HepG2 (cell line): ENCODE measurements around the gene STIM2. TPM values are rescaled to one million over a fixed set of nuclear protein-coding genes. Genes with fewer than 3 reads are reported as not detected.

Experiments
- CAMTA2 ChIP-seq: sonication (generic); formaldehyde crosslinking; IDR thresholded peaks from 2 replicates; pipeline ENCODE4 v1.4.0; 2020; ENCODE audit warnings: mild to moderate bottlenecking, missing genetic modification reagents, borderline replicate concordance
- CBX2 ChIP-seq, 2 experiments: fragments of 200-600 bp in 1 of 2; sonication (generic); formaldehyde crosslinking in 1 of 2; IDR thresholded peaks; 2 replicates each; pipeline versions ENCODE4 v1.7.0 to v1.8.1; 2018 to 2022; ENCODE audit warnings: low read depth in 2 of 2, low read length in 1 of 2, mild to moderate bottlenecking in 1 of 2, missing genetic modification reagents in 1 of 2
- CBX5 ChIP-seq: sonication (generic); formaldehyde crosslinking; IDR thresholded peaks from 2 replicates; pipeline ENCODE4 v1.4.0; 2020; ENCODE audit warnings: missing genetic modification reagents, borderline replicate concordance
- MEIS1 ChIP-seq: sonication (generic); formaldehyde crosslinking; IDR thresholded peaks from 2 replicates; pipeline ENCODE4 v1.9.0; 2021; ENCODE audit warnings: mild to moderate bottlenecking, missing genetic modification reagents, moderate library complexity, borderline replicate concordance
- MYNN ChIP-seq: sonication (generic); formaldehyde crosslinking; IDR thresholded peaks from 2 replicates; pipeline ENCODE4 v1.4.0; 2020; ENCODE audit warnings: mild to moderate bottlenecking, low read depth, missing genetic modification reagents
- PAF1 ChIP-seq: IDR thresholded peaks from 2 replicates; pipeline ENCODE4 v1.6.1; 2016; ENCODE audit warnings: missing genetic modification reagents, missing compliant biosample characterization
- SP140L ChIP-seq: sonication (generic); formaldehyde crosslinking; IDR thresholded peaks from 2 replicates; pipeline ENCODE4 v1.4.0; 2020; ENCODE audit warnings: missing genetic modification reagents, borderline replicate concordance
- ZFP41 ChIP-seq: sonication (generic); formaldehyde crosslinking; IDR thresholded peaks from 2 replicates; pipeline ENCODE4 v1.4.0; 2020; ENCODE audit warnings: mild to moderate bottlenecking, missing genetic modification reagents, borderline replicate concordance
- ZKSCAN5 ChIP-seq: sonication (generic); formaldehyde crosslinking; IDR thresholded peaks from 2 replicates; pipeline ENCODE4 v1.5.1; 2020; ENCODE audit warnings: mild to moderate bottlenecking, missing genetic modification reagents
- ZNF10 ChIP-seq: sonication (generic); formaldehyde crosslinking; IDR thresholded peaks from 2 replicates; pipeline ENCODE4 v1.4.0; 2020; ENCODE audit warnings: mild to moderate bottlenecking, low read depth, missing genetic modification reagents, borderline replicate concordance
- ZNF333 ChIP-seq: sonication (generic); formaldehyde crosslinking; IDR thresholded peaks from 2 replicates; pipeline ENCODE4 v1.4.0; 2020; ENCODE audit warnings: mild to moderate bottlenecking, missing genetic modification reagents, borderline replicate concordance
- ZNF44 ChIP-seq: sonication (generic); formaldehyde crosslinking; IDR thresholded peaks from 2 replicates; pipeline ENCODE4 v1.5.1; 2020; ENCODE audit warnings: mild to moderate bottlenecking, missing genetic modification reagents
- ZSCAN12 ChIP-seq: sonication (generic); formaldehyde crosslinking; IDR thresholded peaks from 2 replicates; pipeline ENCODE4 v1.9.0; 2021; ENCODE audit warnings: mild to moderate bottlenecking, missing genetic modification reagents
- polyA plus RNA-seq, 8 experiments: library from polyadenylated mRNA; depleted of rRNA in 3 of 8; stranded (reverse) in 7 of 8; unstranded in 1 of 8; fragments of >200 nt; fragmentation: Illumina TruSeq in 4 of 8; extraction: Trizol in 4 of 8; gene quantifications; 2 replicates each; pipeline versions ENCODE4 v1.2.1 to v1.2.3, GENCODE V29; 2011 to 2016; ENCODE audit warnings: low read depth in 4 of 8, missing spikeins in 1 of 8, mixed read lengths in 1 of 8; ENCODE audit not compliant: insufficient read depth in 1 of 8
- total RNA-seq, 5 experiments: library from RNA; depleted of rRNA; stranded (reverse); fragments of >200 nt; fragmentation: Illumina TruSeq; extraction: Trizol; gene quantifications; 2 replicates each; pipeline ENCODE4 v1.2.3, GENCODE V29; 2016; ENCODE audit warnings: low read depth in 1 of 5
- TF ChIP-seq, protein P1 (sequence below): sonication (generic); formaldehyde crosslinking; IDR thresholded peaks from 2 replicates; pipeline ENCODE4 v1.4.0; 2020; ENCODE audit warnings: mild to moderate bottlenecking, missing genetic modification reagents
- TF ChIP-seq, protein P2 (sequence below): sonication (generic); formaldehyde crosslinking; conservative IDR thresholded peaks from 2 replicates; pipeline ENCODE4 v1.4.0; 2020; ENCODE audit warnings: missing genetic modification reagents
- TF ChIP-seq, protein P3 (sequence below): sonication (generic); formaldehyde crosslinking; IDR thresholded peaks from 2 replicates; pipeline ENCODE4 v1.4.0; 2020; ENCODE audit warnings: mild to moderate bottlenecking, missing genetic modification reagents, borderline replicate concordance
- TF ChIP-seq, protein P4 (sequence below): sonication (generic); formaldehyde crosslinking; IDR thresholded peaks from 2 replicates; pipeline ENCODE4 v1.9.0; 2022; ENCODE audit warnings: low read depth, missing genetic modification reagents

The STIM2 gene
- total and polyA plus RNA-seq, 2 of the 13 experiments (the other 11 are each of a cell fraction or from before 2014, with no cell fraction given): 19.3 to 19.4 TPM

DNA sequence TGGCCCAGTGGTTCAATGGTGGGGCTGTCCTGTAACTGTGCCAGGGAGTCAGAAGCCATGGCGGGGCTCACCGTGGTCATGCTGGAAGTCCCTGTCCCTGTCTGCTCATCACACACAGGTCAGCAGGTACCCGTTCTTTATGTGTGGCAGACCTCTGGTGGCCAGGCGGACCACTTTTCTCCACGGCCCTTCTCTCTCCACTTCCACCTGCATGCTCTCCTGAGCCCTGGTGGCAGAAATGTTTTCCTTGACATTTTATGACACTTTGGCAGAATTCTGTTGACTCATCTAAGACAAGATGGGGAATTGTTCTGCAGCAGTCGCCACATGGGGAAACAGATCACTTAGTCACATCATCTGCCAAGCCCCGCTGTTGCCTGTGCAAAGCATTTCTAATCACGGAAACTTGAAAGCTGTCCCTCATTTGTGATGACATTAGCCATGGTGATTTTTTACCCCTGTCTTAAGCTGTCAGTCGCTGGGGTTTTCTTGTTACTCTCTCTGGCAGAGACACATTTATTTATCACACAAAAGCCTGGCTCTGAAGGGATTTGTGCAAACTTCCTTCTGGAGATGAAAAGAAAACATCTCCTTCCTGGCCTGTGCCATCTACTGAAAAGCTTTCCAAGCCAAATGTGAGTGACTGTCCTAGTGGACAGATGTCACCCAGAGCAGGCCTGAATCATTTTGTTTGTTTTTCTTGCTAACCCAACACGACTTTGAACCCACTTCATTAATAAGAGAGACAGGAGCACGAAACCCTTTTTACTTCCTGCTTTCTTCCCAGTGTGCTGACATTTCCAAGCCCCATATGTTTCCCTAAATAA is 38.8 kb upstream of the STIM2 start (continued):
- peak; percentile 47; the same call in 1 of the 2 replicates for TF ChIP-seq ZNF44 (CRISPR knock-in tag)
- no peak for TF ChIP-seq ZNF10 (CRISPR knock-in tag)
- no peak for TF ChIP-seq CBX2 (IDR thresholded peaks at IDR 0.05; ENCODE audit: low read depth, low read length)
- TF ChIP-seq CBX2 (CRISPR knock-in tag; IDR thresholded peaks at IDR 0.05; ENCODE audit: low read depth): no peak
- TF ChIP-seq, protein P1, sequence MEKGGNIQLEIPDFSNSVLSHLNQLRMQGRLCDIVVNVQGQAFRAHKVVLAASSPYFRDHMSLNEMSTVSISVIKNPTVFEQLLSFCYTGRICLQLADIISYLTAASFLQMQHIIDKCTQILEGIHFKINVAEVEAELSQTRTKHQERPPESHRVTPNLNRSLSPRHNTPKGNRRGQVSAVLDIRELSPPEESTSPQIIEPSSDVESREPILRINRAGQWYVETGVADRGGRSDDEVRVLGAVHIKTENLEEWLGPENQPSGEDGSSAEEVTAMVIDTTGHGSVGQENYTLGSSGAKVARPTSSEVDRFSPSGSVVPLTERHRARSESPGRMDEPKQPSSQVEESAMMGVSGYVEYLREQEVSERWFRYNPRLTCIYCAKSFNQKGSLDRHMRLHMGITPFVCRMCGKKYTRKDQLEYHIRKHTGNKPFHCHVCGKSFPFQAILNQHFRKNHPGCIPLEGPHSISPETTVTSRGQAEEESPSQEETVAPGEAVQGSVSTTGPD (CRISPR knock-in tag): 0 out of 2 replicates have a peak, but pooled peaks have one; percentile 5
- TF ChIP-seq, protein P2, sequence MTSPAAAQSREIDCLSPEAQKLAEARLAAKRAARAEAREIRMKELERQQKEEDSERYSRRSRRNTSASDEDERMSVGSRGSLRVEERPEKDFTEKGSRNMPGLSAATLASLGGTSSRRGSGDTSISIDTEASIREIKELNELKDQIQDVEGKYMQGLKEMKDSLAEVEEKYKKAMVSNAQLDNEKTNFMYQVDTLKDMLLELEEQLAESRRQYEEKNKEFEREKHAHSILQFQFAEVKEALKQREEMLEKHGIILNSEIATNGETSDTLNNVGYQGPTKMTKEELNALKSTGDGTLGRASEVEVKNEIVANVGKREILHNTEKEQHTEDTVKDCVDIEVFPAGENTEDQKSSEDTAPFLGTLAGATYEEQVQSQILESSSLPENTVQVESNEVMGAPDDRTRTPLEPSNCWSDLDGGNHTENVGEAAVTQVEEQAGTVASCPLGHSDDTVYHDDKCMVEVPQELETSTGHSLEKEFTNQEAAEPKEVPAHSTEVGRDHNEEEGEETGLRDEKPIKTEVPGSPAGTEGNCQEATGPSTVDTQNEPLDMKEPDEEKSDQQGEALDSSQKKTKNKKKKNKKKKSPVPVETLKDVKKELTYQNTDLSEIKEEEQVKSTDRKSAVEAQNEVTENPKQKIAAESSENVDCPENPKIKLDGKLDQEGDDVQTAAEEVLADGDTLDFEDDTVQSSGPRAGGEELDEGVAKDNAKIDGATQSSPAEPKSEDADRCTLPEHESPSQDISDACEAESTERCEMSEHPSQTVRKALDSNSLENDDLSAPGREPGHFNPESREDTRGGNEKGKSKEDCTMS (CRISPR knock-in tag): no peak
- no peak for TF ChIP-seq ZKSCAN5 (CRISPR knock-in tag)
- no peak for TF ChIP-seq SP140L (CRISPR knock-in tag)
- TF ChIP-seq, protein P3, sequence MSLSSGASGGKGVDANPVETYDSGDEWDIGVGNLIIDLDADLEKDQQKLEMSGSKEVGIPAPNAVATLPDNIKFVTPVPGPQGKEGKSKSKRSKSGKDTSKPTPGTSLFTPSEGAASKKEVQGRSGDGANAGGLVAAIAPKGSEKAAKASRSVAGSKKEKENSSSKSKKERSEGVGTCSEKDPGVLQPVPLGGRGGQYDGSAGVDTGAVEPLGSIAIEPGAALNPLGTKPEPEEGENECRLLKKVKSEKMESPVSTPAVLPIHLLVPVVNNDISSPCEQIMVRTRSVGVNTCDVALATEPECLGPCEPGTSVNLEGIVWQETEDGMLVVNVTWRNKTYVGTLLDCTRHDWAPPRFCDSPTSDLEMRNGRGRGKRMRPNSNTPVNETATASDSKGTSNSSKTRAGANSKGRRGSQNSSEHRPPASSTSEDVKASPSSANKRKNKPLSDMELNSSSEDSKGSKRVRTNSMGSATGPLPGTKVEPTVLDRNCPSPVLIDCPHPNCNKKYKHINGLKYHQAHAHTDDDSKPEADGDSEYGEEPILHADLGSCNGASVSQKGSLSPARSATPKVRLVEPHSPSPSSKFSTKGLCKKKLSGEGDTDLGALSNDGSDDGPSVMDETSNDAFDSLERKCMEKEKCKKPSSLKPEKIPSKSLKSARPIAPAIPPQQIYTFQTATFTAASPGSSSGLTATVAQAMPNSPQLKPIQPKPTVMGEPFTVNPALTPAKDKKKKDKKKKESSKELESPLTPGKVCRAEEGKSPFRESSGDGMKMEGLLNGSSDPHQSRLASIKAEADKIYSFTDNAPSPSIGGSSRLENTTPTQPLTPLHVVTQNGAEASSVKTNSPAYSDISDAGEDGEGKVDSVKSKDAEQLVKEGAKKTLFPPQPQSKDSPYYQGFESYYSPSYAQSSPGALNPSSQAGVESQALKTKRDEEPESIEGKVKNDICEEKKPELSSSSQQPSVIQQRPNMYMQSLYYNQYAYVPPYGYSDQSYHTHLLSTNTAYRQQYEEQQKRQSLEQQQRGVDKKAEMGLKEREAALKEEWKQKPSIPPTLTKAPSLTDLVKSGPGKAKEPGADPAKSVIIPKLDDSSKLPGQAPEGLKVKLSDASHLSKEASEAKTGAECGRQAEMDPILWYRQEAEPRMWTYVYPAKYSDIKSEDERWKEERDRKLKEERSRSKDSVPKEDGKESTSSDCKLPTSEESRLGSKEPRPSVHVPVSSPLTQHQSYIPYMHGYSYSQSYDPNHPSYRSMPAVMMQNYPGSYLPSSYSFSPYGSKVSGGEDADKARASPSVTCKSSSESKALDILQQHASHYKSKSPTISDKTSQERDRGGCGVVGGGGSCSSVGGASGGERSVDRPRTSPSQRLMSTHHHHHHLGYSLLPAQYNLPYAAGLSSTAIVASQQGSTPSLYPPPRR: peak; percentile 33; the same call in 1 of the 2 replicates
- no peak for TF ChIP-seq PAF1 (CRISPR knock-in tag)
- no peak for TF ChIP-seq ZFP41 (CRISPR knock-in tag)
- no peak for TF ChIP-seq CAMTA2 (CRISPR knock-in tag)
- TF ChIP-seq, protein P4, sequence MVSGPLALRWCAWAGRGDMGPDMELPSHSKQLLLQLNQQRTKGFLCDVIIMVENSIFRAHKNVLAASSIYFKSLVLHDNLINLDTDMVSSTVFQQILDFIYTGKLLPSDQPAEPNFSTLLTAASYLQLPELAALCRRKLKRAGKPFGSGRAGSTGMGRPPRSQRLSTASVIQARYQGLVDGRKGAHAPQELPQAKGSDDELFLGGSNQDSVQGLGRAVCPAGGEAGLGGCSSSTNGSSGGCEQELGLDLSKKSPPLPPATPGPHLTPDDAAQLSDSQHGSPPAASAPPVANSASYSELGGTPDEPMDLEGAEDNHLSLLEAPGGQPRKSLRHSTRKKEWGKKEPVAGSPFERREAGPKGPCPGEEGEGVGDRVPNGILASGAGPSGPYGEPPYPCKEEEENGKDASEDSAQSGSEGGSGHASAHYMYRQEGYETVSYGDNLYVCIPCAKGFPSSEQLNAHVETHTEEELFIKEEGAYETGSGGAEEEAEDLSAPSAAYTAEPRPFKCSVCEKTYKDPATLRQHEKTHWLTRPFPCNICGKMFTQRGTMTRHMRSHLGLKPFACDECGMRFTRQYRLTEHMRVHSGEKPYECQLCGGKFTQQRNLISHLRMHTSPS (CRISPR knock-in tag): peak; percentile 33; the same call in 1 of the 2 replicates
- 0 out of 2 replicates have a peak, but pooled peaks have one; percentile 1 for TF ChIP-seq MYNN (CRISPR knock-in tag)
- TF ChIP-seq ZNF333 (CRISPR knock-in tag): no peak
- no peak for TF ChIP-seq ZSCAN12
- TF ChIP-seq MEIS1: peak; percentile 77
- TF ChIP-seq CBX5 (CRISPR knock-in tag): peak; percentile 6; the same call in 1 of the 2 replicates
